ENCODE measurements around the gene CSNK2A1.

CSNK2A1 gene

GRCh38 chr20:568673-569415, 25.3 kb upstream of the CSNK2A1 start:
- no peak overlapping the region for H3K4me3 ChIP-seq (ENCODE audit: low read depth, low read length)
- no peak for DNase-seq (ENCODE audit: low read depth)

DNA sequence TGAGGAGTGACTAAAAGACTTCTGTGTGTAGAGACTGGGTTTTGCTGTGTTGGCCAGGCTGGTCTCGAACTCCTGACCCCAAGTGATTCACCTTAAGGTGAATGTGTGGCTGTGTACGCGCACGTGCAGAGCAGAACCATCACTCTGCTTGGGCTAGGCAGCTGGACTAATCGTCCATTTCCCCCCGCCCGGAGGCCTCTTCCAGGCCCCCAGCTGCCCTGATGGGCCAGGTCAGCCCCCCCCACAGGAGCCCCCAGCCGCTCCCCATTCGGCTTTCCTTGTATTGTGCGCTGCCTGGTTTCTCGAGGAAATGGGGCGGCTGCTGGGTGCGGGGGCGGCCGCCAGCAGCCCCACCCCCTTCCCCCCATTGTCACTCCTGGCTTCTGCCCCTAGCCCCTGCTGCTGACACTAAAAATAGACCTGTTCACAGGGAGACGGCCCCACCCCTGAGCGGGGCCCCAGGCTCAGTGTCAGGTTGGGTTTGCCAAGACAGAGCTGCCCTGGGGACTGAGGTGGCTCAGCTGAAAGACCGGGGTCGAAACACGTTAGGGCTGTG, 24.6 kb upstream of the CSNK2A1 start:
- DNase-seq (ENCODE audit: low read depth): no peak
- H3K4me3 ChIP-seq (ENCODE audit: low read depth, low read length): no peak overlapping the region

- no peak for DNase-seq (ENCODE audit: low read depth)
- H3K4me3 ChIP-seq (ENCODE audit: low read depth, low read length): no peak overlapping the region
These were observed 20.6 kb upstream of the CSNK2A1 start for GRCh38 chr20:564192-564591.

GRCh38 chr20:563187-563586, 19.6 kb upstream of the CSNK2A1 start:
- H3K4me3 ChIP-seq (ENCODE audit: low read depth, low read length): no peak overlapping the region
- no peak for DNase-seq (ENCODE audit: low read depth)

- no peak for DNase-seq (ENCODE audit: low read depth)
- H3K4me3 ChIP-seq (ENCODE audit: low read depth, low read length): no peak overlapping the region
These were observed 18.8 kb upstream of the CSNK2A1 start for GRCh38 chr20:562232-562897.

DNA sequence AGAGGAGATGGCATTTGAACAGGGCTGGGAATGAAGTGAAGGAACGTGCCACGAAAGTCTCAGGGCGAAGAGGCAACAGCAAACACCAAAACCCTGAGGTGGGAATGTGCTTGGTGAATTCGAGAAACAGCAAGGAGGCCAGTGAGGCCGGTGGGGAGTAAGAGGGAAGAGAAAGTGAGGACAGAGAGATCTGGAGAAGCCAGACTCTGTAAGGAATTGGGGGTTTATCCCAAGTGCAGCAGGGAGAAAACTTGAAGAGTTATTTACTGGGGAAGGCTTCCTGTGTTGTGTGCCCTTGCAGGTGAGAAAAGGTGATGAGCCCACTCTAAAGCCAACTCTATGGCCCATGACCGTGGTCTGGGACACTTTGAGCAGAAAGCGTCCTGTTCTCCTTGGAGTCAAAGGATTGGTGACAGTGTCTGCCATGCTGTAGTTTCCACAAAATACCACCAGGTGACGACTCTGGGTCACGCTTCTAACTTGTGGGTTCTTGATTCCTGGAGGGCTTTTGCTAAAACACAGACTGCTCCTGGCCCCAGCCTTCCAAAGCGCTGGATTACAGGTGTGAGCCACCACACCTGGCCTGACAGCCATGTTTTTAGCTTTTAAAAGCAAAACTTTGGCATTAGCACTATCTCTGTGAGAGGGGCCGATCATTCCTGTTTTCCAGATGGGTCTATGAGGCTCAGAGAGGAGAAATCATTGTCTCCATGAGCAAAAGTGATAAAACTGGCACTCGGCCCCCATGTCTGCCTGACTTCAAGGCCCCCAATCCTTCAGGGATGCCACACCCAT, 18.0 kb upstream of the CSNK2A1 start:
- H3K4me3 ChIP-seq (ENCODE audit: low read depth, low read length): no peak overlapping the region
- no peak for DNase-seq (ENCODE audit: low read depth)

DNA sequence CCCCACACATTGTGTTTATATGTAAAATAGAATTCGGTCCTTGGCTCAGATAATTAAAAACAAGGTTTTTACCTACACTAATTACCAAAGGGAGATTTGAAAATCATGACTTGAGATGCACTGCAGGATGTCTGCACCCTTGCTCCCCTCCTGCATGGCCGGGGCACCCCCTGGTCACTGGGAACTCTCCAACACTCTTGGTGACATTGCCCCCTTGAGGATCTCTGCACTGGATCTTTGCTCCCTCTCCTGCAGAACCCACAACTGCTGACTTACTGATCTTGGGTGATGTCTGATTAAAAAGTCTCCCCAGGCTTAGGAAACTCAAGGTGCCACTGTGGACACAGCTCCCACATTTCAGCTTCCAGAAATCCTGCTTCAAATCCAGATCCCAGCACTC, 17.1 kb upstream of the CSNK2A1 start:
- no peak for DNase-seq (ENCODE audit: low read depth)

GRCh38 chr20:558117-558516, 14.5 kb upstream of the CSNK2A1 start:
- no peak for DNase-seq (ENCODE audit: low read depth)
- no peak overlapping the region for H3K4me3 ChIP-seq (ENCODE audit: low read depth, low read length)

More for the DNA sequence above, 17.1 kb upstream of the CSNK2A1 start:
- H3K4me3 ChIP-seq (ENCODE audit: low read depth, low read length): no peak overlapping the region

- DNase-seq (ENCODE audit: low read depth): no peak
- no peak overlapping the region for H3K4me3 ChIP-seq (ENCODE audit: low read depth, low read length)
These were observed 13.4 kb upstream of the CSNK2A1 start for GRCh38 chr20:556984-557383.

- no peak for DNase-seq (ENCODE audit: low read depth)
These were observed 12.4 kb upstream of the CSNK2A1 start for GRCh38 chr20:555976-556385.

GRCh38 chr20:550611-551010, 7.0 kb upstream of the CSNK2A1 start:
- DNase-seq (ENCODE audit: low read depth): no peak
- no peak overlapping the region for H3K4me3 ChIP-seq (ENCODE audit: low read depth, low read length)

More at GRCh38 chr20:555976-556385, 12.4 kb upstream of the CSNK2A1 start:
- H3K4me3 ChIP-seq (ENCODE audit: low read depth, low read length): no peak overlapping the region

GRCh38 chr20:549722-550496, 6.3 kb upstream of the CSNK2A1 start:
- DNase-seq (ENCODE audit: low read depth): no peak

DNA sequence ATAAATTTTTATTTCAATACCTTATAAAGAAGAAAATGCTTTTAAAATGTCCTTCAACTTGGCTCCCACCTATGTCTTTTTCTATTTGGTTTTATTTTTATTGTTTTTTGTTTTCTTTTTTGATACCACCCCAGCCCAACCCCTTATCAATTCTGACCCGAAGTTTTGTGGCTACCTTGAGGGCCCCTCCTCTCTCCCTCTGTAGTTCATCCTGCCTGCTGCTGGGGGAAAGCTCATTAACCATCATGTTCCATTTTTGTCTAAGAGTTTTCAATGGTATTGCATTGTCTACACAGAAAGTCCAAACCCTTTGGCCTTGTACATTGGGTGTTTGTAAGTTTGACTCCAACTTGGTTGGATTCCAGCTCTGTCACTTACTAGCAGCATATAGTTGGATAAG, 5.3 kb upstream of the CSNK2A1 start:
- H3K4me3 ChIP-seq (ENCODE audit: low read depth, low read length): no peak overlapping the region
- DNase-seq (ENCODE audit: low read depth): no peak

More at GRCh38 chr20:549722-550496, 6.3 kb upstream of the CSNK2A1 start:
- H3K4me3 ChIP-seq (ENCODE audit: low read depth, low read length): no peak overlapping the region

- H3K4me3 ChIP-seq (ENCODE audit: low read depth, low read length): no peak overlapping the region
- DNase-seq (ENCODE audit: low read depth): no peak
These were observed 3.8 kb upstream of the CSNK2A1 start for GRCh38 chr20:547394-547793.

GRCh38 chr20:546353-546752, 2.8 kb upstream of the CSNK2A1 start:
- DNase-seq (ENCODE audit: low read depth): no peak
- H3K4me3 ChIP-seq (ENCODE audit: low read depth, low read length): no peak overlapping the region

GRCh38 chr20:544153-544725, 649 bp upstream of the CSNK2A1 start:
- H3K4me3 ChIP-seq (ENCODE audit: low read depth, low read length): peak overlapping the region; percentile 99
- DNase-seq (ENCODE audit: low read depth): no peak

DNA sequence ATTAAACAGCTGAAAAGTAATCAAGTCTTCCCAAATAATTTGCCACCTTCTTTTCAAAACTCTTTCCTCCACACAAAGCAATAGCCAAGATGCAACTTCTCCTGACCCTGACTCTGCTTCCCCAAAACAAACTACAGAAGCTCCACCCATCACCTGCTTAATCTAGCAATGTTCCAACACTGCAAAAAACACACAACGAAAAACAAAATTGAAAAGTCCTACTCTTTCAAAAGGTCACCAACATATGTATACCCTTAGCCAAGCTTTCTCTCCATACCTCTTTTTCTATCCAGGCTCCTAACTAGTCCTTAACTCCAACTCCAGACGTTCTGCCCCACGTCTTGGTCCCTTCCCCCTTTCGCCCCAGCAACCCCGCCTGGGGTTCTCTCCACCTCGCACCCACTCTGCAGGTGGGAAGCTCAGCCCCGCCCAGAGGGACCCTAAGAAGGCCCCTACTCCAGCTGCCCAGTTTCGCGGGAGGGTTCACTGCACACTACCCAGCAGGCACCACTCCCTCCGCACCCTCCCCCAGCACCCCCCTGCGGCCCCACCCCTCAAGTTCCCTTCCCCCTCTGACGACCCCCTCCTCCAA, 717 bp downstream of the CSNK2A1 start:
- peak overlapping the region; percentile 99 for H3K4me3 ChIP-seq (ENCODE audit: low read depth, low read length)
- no peak for DNase-seq (ENCODE audit: low read depth)

- no peak for DNase-seq (ENCODE audit: low read depth)
- no peak overlapping the region for H3K4me3 ChIP-seq (ENCODE audit: low read depth, low read length)
These were observed 3.0 kb downstream of the CSNK2A1 start for GRCh38 chr20:540391-541201.
